Stomach (tissue), 9 donors: ENCODE measurements around the gene TTC28. TPM values are rescaled to one million over a fixed set of nuclear protein-coding genes. Genes with fewer than 3 reads are reported as not detected.
A peak's percentile ranks its signal among the peaks of the same experiment; 100 is the strongest.

Experiments
- DNase-seq, 2 donors: peaks; one replicate each; pipeline versions ENCODE4 v3.0.0 to v3.0.0-alpha.2; 2013 to 2019
- H3K27ac ChIP-seq, 5 donors: fragments of 200-600 bp in 4 of 5; sonication (generic) in 4 of 5; one replicate each; pipeline ENCODE4 v1.5.1; 2013 to 2019; ENCODE audit warnings: mild to moderate bottlenecking in 1 of 5, moderate library complexity in 1 of 5
- H3K27me3 ChIP-seq, 3 donors: fragments of 200-600 bp; sonication (generic); one replicate each; pipeline ENCODE4 v1.5.1; 2017 to 2019; ENCODE audit warnings: mixed run types in 1 of 3
- H3K36me3 ChIP-seq, 4 donors: fragments of 200-600 bp; sonication (generic); 1 replicate in 3 of 4; 2 replicates in 1 of 4; pipeline ENCODE4 v1.5.1; 2016 to 2019
- H3K4me1 ChIP-seq, 4 donors: fragments of 200-600 bp; sonication (generic); one replicate each; pipeline ENCODE4 v1.5.1; 2016 to 2019
- H3K4me3 ChIP-seq, 4 donors: fragments of 200-600 bp; sonication (generic) in 3 of 4; one replicate each; pipeline ENCODE4 v1.5.1; 2016 to 2019; ENCODE audit warnings: mild to moderate bottlenecking in 1 of 4
- H3K9me3 ChIP-seq, 4 donors: fragments of 200-600 bp; sonication (generic); one replicate each; pipeline ENCODE4 v1.5.1; 2016 to 2019
- CTCF ChIP-seq, 7 experiments: fragments of 450-650 bp in 4 of 7; fragments of 200-600 bp in 3 of 7; sonication (generic) in 3 of 7; IDR thresholded peaks; one replicate each; pipeline ENCODE4 v1.5.1; 2016 to 2019; ENCODE audit warnings: antibody characterized with exemption in 7 of 7, control low read depth in 2 of 7, mild to moderate bottlenecking in 1 of 7
- EP300 ChIP-seq: sonication (generic); formaldehyde crosslinking; IDR thresholded peaks from one replicate; pipeline ENCODE4 v1.6.1; 2017; ENCODE audit warnings: antibody characterized with exemption
- POLR2A ChIP-seq, 4 donors: fragments of 450-650 bp; IDR thresholded peaks; one replicate each; pipeline ENCODE4 v1.6.1; 2016; ENCODE audit warnings: antibody characterized with exemption in 4 of 4, control low read depth in 2 of 4, mild to moderate bottlenecking in 1 of 4, moderate library complexity in 1 of 4
- POLR2AphosphoS5 ChIP-seq, 3 donors: sonication (generic); formaldehyde crosslinking; IDR thresholded peaks; one replicate each; pipeline ENCODE4 v1.6.1; 2016; ENCODE audit warnings: antibody characterized with exemption in 3 of 3
- WGBS, 5 donors: extraction: QIAGEN DNeasy Blood & Tissue Kit in 3 of 5; methylation state at CpG; one replicate each; pipeline versions ENCODE4 v1.1.5 to v1.1.7; 2013 to 2018; 5-methylcytosine and 5-hydroxymethylcytosine counted together
- intact Hi-C: fragments of 100-400 bp; cut with DNase I; formaldehyde crosslinking; loops from one replicate; pipeline ENCODE4 v1.15.1; 2023; ENCODE audit warnings: low total_unique reads
- polyA plus RNA-seq, 3 donors: library from polyadenylated mRNA; stranded (reverse); fragments of 200-250 nt; gene quantifications; one replicate each; pipeline ENCODE4 v1.2.3, GENCODE V29; 2013
- total RNA-seq, 5 donors: library from RNA; depleted of rRNA; stranded (reverse); fragments of >200 nt; gene quantifications; one replicate each; pipeline versions ENCODE4 v1.1.0 to v1.2.3, GENCODE V29; 2014 to 2016
- donor health status: healthy with polysubstance abuse.
- donor health status: Bipolar disorder and iron deficiency.
- donor health status: healthy.

Gene TTC28
- total and polyA plus RNA-seq, 8 donors, result 1.7 to 53.4 (median 24.6) TPM

- Histone ChIP-seq H3K27ac (no peak overlapping the region), H3K9me3 (no peaks in the 10 kb centered on the region), H3K27me3 (no peaks in the 10 kb centered on the region), H3K4me1 (peaks cover 0 to 3% (median 1%) of the 10 kb centered on the region in 4 donors), H3K36me3 (no peaks in the 10 kb centered on the region), H3K4me3 (no peak overlapping the region)
- intact Hi-C loops, result no loop called here
- TF ChIP-seq CTCF (IDR thresholded peaks at IDR 0.05) (no peak), EP300 (no peak)
- DNase-seq, result no peak
Observed at GRCh38 chr22:28601915-28602314, 77.7 kb downstream of the TTC28 start.

DNA sequence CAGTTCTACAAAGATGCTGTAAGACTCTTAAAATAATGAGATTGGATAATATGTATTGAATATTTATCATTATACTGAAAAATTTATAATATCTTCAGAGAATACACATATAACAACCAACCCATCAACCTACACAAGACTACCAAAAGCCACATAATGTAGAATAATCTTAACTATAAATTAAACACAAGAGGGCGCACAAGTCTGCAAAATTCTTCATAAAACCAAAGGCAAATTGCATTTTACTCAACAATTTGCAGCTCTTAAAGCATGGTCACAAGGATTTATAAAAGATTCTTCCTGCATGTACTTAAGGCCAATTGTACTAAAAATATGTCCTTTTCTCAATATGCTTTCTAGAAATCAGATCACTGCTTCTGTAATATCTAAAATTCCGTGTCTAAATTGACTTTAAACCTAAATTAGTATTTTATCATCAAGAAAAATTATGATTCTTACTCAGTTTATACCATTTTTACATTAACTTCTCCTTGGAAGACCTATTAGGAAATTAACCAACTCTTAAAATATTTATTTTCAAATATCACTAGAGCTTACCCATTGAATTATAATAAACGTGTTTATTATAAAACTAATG, 79.0 kb downstream of the TTC28 start:
- WGBS, 5 donors, result 52 to 59% (median 56%) methylated on average over 3 of the region's 3 CpGs
- Histone ChIP-seq H3K36me3 (no peaks in the 10 kb centered on the region), H3K4me1 (peaks cover 0 to 1% (median 0%) of the 10 kb centered on the region in 4 donors), H3K27me3 (no peaks in the 10 kb centered on the region), H3K4me3 (no peak overlapping the region), H3K27ac (no peak overlapping the region), H3K9me3 (no peaks in the 10 kb centered on the region)
- TF ChIP-seq CTCF (IDR thresholded peaks at IDR 0.05) (peak in 4 of 7 experiments; percentile 14 to 62 (median 46)), POLR2AphosphoS5 (IDR thresholded peaks at IDR 0.05) (no peak)
- DNase-seq, result peak in 1 of 2 donors; percentile 82
- intact Hi-C loops, result no loop called here

DNA sequence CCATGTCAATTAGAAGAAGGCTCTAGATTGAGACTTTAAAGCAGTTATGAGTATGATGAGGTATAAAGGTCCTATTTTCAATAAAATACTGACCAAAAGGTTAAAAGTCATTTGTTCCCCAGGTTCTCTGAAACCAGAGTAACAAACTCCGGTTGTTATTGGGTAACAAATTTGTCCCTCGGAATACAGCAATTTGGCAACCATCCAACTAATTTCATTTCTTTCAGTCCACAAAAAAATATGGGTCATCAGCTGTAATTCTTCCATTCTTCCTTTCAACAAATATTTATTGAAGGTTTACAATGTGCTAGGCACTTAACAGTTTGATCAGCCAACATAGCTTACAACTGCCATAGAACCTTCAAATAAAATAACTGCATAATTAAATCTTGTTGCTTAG, 79.9 kb downstream of the TTC28 start:
- 35 to 56% (median 40%) methylated on average over 2 of the region's 2 CpGs for WGBS, 5 donors
- Histone ChIP-seq H3K36me3 (no peaks in the 10 kb centered on the region), H3K27me3 (no peaks in the 10 kb centered on the region), H3K4me3 (no peak overlapping the region), H3K27ac (no peak overlapping the region), H3K9me3 (no peaks in the 10 kb centered on the region), H3K4me1 (peaks cover 0 to 10% (median 4%) of the 10 kb centered on the region in 4 donors)
- TF ChIP-seq CTCF (IDR thresholded peaks at IDR 0.05), result no peak
- TF ChIP-seq EP300, result no peak
- TF ChIP-seq POLR2AphosphoS5 (IDR thresholded peaks at IDR 0.05), result no peak
- no peak for TF ChIP-seq POLR2A (IDR thresholded peaks at IDR 0.05)
- DNase-seq, result no peak
- intact Hi-C loops, result loop anchor here (10.0 kb wide), 1 partner anchor 575 kb away; no protein-coding TSS in a partner anchor

DNA sequence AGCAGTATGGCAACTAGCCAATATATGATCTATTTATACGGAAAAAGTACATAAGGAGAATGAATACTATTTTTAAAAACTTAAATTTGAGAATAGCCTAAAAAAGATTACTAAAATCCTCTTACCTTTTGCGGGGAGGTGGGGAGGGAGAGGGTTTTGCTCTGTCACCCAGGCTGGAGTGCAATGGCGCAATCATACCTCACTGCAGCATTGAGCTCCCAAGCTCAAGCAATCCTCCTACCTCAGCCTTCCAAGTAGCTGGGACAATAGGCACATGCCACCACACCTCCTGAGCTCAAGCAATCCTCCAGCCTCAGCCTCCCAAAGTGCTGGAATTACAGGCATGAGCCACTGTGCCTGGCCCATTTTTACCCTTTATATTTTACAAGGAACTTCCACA, 82.0 kb downstream of the TTC28 start:
- 69 to 83% (median 77%) methylated on average over 3 of the region's 3 CpGs for WGBS, 5 donors
- intact Hi-C loops, result loop anchor here (10.0 kb wide), 1 partner anchor 573 kb away; no protein-coding TSS in a partner anchor

DNA sequence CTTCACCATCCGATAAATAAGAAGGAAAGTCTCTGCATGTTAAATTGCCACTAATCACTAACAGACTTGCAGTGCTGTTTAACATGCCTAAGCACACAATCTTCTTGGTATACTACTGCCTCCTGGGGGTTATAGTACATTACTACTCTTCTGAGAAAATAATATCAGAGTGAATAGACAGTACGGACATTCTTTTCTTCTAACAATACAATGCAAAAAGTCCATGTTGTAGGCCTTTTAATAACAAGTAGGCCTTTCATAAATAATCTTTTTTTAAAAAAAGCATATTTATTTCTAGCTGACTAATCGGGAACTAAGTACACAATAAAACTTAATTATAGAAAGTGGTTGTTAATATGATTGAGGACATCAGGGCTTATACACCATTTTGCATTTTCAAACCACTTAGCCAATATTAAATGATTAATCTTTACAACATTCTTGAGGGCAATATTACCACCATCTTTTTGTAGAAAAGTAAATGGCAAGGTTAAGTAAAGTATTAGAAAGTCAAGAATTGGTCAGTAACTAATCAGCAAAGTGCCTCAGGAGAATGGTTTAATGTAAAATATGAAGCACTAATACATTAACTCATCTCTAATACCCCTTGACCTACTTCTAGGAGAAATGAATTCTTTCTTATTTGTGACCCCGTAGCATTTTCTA, 84.7 kb downstream of the TTC28 start:
- Histone ChIP-seq H3K27ac (no peak overlapping the region), H3K36me3 (no peaks in the 10 kb centered on the region), H3K9me3 (no peaks in the 10 kb centered on the region), H3K4me1 (peaks cover 0 to 16% (median 6%) of the 10 kb centered on the region in 4 donors), H3K4me3 (no peak overlapping the region), H3K27me3 (no peaks in the 10 kb centered on the region)
- intact Hi-C loops, result loop anchor here (10.0 kb wide), 1 partner anchor 570 kb away; no protein-coding TSS in a partner anchor
- peak in 1 of 2 donors; percentile 79 for DNase-seq
- no peak for TF ChIP-seq POLR2A (IDR thresholded peaks at IDR 0.05)
- peak in 5 of 7 experiments; percentile 50 to 79 (median 59) for TF ChIP-seq CTCF (IDR thresholded peaks at IDR 0.05)
- TF ChIP-seq EP300, result no peak
- no peak for TF ChIP-seq POLR2AphosphoS5 (IDR thresholded peaks at IDR 0.05)
- 18 to 26% (median 24%) methylated on average over 4 of the region's 4 CpGs for WGBS, 5 donors

More for the DNA sequence above, 82.0 kb downstream of the TTC28 start:
- no peaks in the 10 kb centered on the region for H3K9me3 ChIP-seq
- H3K27me3 ChIP-seq, result no peaks in the 10 kb centered on the region
- no peak overlapping the region for H3K4me3 ChIP-seq
- no peaks in the 10 kb centered on the region for H3K36me3 ChIP-seq
- DNase-seq, result no peak
- TF ChIP-seq POLR2A (IDR thresholded peaks at IDR 0.05), result no peak
- H3K27ac ChIP-seq, result no peak overlapping the region
- H3K4me1 ChIP-seq, result peaks cover 0 to 16% (median 6%) of the 10 kb centered on the region in 4 donors
